Esophagus (tissue), 2 donors: ENCODE results near the gene PRR5. TPM values are rescaled to one million over a fixed set of nuclear protein-coding genes. Genes with fewer than 3 reads are reported as not detected.

Source experiments
- H3K27ac ChIP-seq, 2 donors: one replicate each; pipeline ENCODE4 v1.5.1; 2013; ENCODE audit warnings: low read depth in 2 of 2, mild to moderate bottlenecking in 2 of 2, inconsistent platforms in 1 of 2, low read length in 1 of 2, moderate library complexity in 1 of 2
- H3K27me3 ChIP-seq, 2 donors: one replicate each; pipeline ENCODE4 v1.6.1; 2013; ENCODE audit warnings: low read length in 2 of 2, control low read depth in 1 of 2, mild to moderate bottlenecking in 1 of 2; ENCODE audit not compliant: insufficient read depth in 2 of 2, control insufficient read depth in 1 of 2
- H3K36me3 ChIP-seq, 2 donors: one replicate each; pipeline ENCODE4 v1.6.1; 2013; ENCODE audit warnings: low read length in 1 of 2; ENCODE audit not compliant: control insufficient read depth in 2 of 2, insufficient read depth in 2 of 2
- H3K4me1 ChIP-seq, 2 donors: one replicate each; pipeline ENCODE4 v1.6.1; 2013; ENCODE audit warnings: low read length in 1 of 2; ENCODE audit not compliant: control insufficient read depth in 2 of 2, insufficient read depth in 2 of 2
- H3K4me3 ChIP-seq, 2 donors: one replicate each; pipeline ENCODE4 v1.5.1; 2013; ENCODE audit warnings: low read length in 2 of 2, mild to moderate bottlenecking in 2 of 2, low read depth in 1 of 2, moderate library complexity in 1 of 2
- H3K9me3 ChIP-seq, 2 donors: one replicate each; pipeline ENCODE4 v1.6.1; 2013; ENCODE audit warnings: mild to moderate bottlenecking in 2 of 2, low read depth in 1 of 2, low read length in 1 of 2, moderate library complexity in 1 of 2; ENCODE audit not compliant: control insufficient read depth in 2 of 2, insufficient read depth in 1 of 2
- WGBS, 2 donors: extraction: QIAGEN DNeasy Blood & Tissue Kit; methylation state at CpG; one replicate each; pipeline ENCODE4 v1.1.7; 2013; 5-methylcytosine and 5-hydroxymethylcytosine counted together
- polyA plus RNA-seq, 2 donors: library from polyadenylated mRNA; stranded (reverse); fragments of 200-250 nt; gene quantifications; one replicate each; pipeline ENCODE4 v1.2.3, GENCODE V29; 2013
- donor health status: healthy with polysubstance abuse.
- donor health status: Bipolar disorder and iron deficiency.

The PRR5 gene
- polyA plus RNA-seq, 2 donors: 12.2 to 13.0 TPM

DNA sequence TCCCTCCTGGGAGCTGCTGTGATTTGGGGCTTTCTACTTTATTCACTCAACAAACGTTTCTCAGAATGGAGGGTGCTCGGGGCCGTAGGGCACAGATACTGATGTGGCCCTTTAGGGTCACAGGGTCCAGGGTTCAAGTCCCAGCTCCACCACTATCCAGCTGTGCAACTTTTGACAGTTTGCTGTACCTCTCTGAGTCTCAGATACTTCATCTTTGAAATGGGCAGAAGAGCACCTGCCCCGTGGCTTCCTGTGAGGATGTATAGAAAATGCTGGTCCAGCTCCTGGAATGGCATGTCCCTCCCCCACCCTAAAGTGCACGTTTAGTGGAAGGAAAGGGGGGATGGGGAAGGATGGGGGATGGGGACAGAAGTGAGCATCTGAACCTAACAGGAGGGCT, 21.9 kb upstream of the PRR5 start:
- Histone ChIP-seq H3K27me3 (no peaks in the 10 kb centered on the region), H3K9me3 (peaks cover 0 to 1% of the 10 kb centered on the region in 2 donors), H3K36me3 (no peaks in the 10 kb centered on the region), H3K27ac (no peak overlapping the region), H3K4me1 (peaks cover 9 to 16% of the 10 kb centered on the region in 2 donors), H3K4me3 (no peak overlapping the region)
- 54 to 57% methylated on average over 5 of the region's 5 CpGs for WGBS, 2 donors

DNA sequence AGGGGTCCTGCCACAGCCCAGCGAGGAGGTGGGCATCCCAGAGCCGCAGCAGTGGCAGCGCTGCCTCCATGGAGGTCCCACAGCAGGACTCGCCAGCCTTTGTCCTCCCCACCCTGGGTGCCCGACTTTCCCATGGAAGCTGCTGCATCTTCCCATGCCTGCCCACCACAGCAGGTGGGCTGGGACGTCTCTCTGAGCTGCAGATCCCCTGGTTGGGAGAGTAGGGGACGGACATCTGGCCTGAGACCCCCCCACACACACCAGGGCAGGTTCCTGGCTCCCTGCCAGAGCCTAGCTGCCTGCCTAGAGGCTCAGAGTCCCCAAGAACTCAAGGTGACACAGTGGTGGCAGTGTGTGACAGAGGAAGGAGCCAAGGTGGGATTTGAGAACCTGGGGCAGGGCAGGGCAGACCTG, 21.5 kb upstream of the PRR5 start:
- Histone ChIP-seq H3K9me3 (peaks cover 0 to 1% of the 10 kb centered on the region in 2 donors), H3K4me1 (peaks cover 9 to 18% of the 10 kb centered on the region in 2 donors), H3K36me3 (no peaks in the 10 kb centered on the region), H3K27me3 (no peaks in the 10 kb centered on the region), H3K27ac (no peak overlapping the region), H3K4me3 (no peak overlapping the region)
- 71 to 75% methylated on average over 7 of the region's 7 CpGs for WGBS, 2 donors

DNA sequence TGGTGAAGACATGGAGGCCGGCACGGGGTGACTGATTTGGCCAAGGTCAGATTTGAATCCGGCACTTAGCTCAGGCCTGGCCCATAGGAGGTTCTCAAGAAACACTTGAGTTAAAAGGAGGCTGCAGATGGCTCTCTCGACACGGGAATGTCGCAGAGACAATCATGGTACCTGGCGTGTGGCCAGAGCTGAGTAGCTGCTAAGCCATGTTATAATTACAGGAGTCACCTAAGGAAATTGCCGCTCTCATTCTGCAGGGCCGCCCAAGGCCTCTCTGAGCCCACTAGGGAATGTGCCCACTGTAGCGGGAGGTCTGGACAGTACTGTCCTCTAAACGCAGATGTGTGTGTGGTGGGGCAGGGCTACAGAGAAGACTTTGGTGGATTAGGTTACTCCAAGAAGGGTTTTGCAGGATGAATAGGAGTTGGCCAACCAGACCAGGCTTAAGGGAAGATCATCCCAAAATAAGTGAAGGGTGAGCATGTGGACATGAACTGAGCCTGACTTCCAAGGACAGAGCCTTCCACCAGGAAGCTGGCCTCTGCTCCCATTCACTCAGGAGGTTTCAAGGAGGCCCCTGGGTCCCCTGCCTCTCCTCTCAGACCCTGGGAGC, 19.3 kb upstream of the PRR5 start:
- H3K4me3 ChIP-seq: no peak overlapping the region
- H3K27ac ChIP-seq: no peak overlapping the region
- peaks cover 3 to 12% of the 10 kb centered on the region in 2 donors for H3K4me1 ChIP-seq
- WGBS, 2 donors: 82 to 88% methylated on average over 11 of the region's 11 CpGs
- H3K36me3 ChIP-seq: no peaks in the 10 kb centered on the region
- no peaks in the 10 kb centered on the region for H3K27me3 ChIP-seq
- H3K9me3 ChIP-seq: peaks cover 0 to 1% of the 10 kb centered on the region in 2 donors

DNA sequence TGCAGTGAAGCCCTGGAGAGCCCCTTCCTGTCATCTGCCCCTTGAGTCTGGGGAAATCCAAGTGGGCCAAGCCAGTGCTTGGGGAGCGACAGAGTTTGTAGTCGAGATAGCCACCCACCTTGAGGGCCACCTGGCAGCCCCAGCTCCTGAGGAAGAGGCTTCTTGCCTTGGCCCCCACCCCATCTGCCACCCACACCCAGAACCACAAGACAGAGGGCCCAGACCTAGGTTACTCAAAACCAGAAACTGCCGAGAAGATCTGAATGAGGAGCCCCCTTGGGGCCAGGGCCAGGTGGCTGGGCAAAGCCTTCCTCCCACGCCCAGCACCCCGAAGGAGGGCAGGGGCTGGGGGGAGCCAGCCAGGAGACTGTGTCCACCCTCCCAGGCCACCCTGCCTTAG, 18.8 kb upstream of the PRR5 start:
- Histone ChIP-seq H3K36me3 (no peaks in the 10 kb centered on the region), H3K4me3 (no peak overlapping the region), H3K9me3 (peaks cover 0 to 1% of the 10 kb centered on the region in 2 donors), H3K27ac (no peak overlapping the region), H3K4me1 (peaks cover 3 to 12% of the 10 kb centered on the region in 2 donors), H3K27me3 (no peaks in the 10 kb centered on the region)
- WGBS, 2 donors: 60 to 81% methylated on average over 4 to 5 of the region's 5 CpGs

DNA sequence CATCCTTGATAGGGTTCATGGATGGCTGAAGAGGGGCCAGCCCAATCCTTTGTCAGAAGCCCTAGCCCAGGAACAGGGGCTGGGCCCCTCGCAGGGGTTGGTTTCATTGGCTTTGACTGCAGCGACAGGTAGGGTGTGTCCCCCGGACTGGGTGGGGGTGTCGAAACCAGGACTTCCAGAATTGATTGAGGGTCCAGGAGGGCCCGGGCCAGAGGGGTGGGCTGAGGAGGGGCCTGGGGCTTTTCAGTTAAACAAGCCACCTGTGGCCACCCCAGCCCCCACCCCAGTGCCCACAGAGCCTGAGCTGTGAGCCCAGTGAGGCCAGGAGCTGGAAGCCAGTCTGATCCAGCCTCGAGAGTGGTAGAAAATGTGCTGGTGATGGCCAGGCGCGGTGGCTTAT, 18.1 kb upstream of the PRR5 start:
- H3K27ac ChIP-seq: no peak overlapping the region
- 79 to 83% methylated on average over 8 of the region's 8 CpGs for WGBS, 2 donors

DNA sequence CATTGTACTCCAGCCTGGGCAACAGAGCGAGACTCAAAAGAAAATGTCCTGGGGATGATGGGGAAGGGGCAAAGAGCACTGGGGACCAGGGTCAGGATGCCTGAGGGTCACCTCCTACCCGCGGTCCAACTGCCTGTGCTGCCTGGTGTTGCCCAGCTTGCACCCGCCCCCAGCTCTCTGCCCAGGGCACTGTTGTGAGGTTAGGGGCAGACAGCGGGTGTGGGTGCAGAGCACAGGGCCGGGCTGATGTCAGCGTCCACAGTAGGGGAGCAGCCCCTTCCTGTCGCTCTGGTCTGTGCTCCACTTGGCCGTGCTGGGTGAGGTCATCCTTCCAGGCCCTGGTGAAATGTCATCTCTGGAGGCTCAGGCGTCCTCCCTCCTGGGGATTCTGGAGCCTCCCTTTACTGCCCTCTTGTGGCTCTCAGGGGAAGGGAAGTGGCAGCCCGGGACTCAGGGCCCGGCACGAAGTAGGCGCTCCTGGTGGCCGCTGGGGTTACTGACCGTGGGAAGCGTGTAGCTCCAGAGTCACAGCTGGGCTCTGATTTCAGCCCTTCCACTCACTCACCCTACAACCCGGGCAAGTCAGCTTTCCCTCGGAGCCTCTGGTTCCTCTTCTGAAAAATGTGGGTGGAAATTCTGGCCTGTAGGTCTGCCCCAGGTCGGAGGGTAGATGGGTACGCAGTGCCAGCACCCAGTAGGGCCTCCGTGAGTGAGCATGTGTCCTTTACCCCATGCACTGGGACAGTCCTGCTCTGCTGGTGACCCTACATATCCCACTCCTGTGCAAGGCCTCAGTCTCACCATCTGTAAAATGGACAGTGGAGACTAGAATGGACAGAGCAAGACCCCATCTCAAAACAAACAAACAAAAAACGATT, 17.3 kb upstream of the PRR5 start:
- peaks cover 0 to 1% of the 10 kb centered on the region in 2 donors for H3K9me3 ChIP-seq
- 29 to 31% methylated on average over 22 to 23 of the region's 23 CpGs for WGBS, 2 donors
- peaks cover 3 to 12% of the 10 kb centered on the region in 2 donors for H3K4me1 ChIP-seq

More for the DNA sequence above, 18.1 kb upstream of the PRR5 start:
- peaks cover 3 to 12% of the 10 kb centered on the region in 2 donors for H3K4me1 ChIP-seq
- peaks cover 0 to 1% of the 10 kb centered on the region in 2 donors for H3K9me3 ChIP-seq
- H3K27me3 ChIP-seq: no peaks in the 10 kb centered on the region
- H3K36me3 ChIP-seq: no peaks in the 10 kb centered on the region
- H3K4me3 ChIP-seq: no peak overlapping the region

DNA sequence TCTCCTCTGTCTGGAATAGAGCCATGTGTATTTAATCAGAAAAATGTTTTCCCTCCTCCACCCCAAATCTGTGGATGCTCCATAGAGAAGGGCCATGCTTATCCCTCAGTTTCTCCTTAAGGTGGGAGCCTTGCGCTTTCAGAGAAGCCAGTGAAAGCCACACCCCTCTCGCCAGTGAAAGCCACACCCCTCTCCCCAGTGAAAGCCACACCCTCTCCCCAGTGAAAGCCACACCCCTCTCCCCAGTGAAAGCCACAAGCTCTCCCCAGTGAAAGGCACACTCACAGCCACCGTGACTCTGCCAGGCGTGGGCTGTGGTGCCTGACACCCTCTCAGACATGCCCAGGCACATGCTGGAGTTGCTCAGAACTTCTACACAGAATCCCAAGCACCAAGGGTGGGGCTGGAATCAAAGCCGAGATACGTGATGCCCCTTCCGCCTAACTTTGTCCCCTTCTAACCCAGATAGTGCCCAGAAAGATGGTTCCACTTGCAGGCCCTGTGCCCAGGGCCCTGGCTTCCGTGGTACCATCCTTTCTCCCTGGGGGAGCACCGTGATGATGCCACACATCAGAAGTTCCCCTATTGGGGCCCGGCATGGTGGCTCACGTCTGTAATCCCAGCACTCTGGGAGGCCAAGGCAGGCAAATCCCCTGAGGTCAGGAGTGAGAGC, 16.5 kb upstream of the PRR5 start:
- no peaks in the 10 kb centered on the region for H3K36me3 ChIP-seq
- no peaks in the 10 kb centered on the region for H3K27me3 ChIP-seq
- H3K4me1 ChIP-seq: peaks cover 3 to 12% of the 10 kb centered on the region in 2 donors
- H3K27ac ChIP-seq: peak overlapping the region; percentile 75 to 92
- 36 to 46% methylated on average over 11 of the region's 11 CpGs for WGBS, 2 donors
- no peak overlapping the region for H3K4me3 ChIP-seq
- peaks cover 0 to 1% of the 10 kb centered on the region in 2 donors for H3K9me3 ChIP-seq

More for the DNA sequence above, 17.3 kb upstream of the PRR5 start:
- peak overlapping the region; percentile 75 to 91 for H3K27ac ChIP-seq
- no peaks in the 10 kb centered on the region for H3K27me3 ChIP-seq
- H3K36me3 ChIP-seq: no peaks in the 10 kb centered on the region
- no peak overlapping the region for H3K4me3 ChIP-seq

DNA sequence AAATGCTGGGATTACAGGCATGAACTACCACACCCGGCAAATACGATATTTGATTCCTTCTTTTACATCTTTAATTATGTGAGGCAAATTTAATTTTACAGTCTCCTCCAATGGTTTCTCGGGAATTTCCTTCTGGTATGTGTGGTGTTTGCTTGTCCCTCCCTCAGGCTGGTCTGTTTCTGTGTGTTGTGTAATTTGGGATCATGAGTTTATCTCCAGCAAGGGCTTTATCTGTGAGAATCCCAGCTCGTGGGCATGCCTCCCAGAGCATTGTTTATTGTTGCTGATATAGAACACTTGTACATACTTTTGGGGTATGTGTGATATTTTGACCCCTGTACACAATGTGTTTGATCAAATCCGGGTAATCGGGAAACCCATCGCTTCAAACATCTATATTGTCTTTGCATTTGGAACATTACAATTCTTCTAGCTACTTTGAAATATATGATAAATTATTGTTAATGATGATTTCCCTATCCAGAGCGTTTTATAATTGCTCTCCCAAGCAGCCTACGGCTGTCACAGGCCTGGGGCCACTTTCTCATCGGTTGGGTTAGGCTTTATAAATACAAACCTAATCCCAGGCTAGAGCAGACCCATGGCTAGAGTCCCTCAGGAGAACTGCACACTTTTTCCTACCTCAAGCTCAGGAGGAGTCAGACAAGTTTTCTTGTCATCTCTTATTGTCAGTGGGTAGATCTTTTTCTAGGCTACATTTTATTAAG, 15.0 kb upstream of the PRR5 start:
- no peaks in the 10 kb centered on the region for H3K27me3 ChIP-seq
- no peak overlapping the region for H3K27ac ChIP-seq
- no peaks in the 10 kb centered on the region for H3K36me3 ChIP-seq
- no peak overlapping the region for H3K4me3 ChIP-seq
- peaks cover 3 to 15% of the 10 kb centered on the region in 2 donors for H3K4me1 ChIP-seq
- 51% methylated on average over 10 of the region's 10 CpGs for WGBS, 2 donors
- H3K9me3 ChIP-seq: peaks cover 0 to 1% of the 10 kb centered on the region in 2 donors

DNA sequence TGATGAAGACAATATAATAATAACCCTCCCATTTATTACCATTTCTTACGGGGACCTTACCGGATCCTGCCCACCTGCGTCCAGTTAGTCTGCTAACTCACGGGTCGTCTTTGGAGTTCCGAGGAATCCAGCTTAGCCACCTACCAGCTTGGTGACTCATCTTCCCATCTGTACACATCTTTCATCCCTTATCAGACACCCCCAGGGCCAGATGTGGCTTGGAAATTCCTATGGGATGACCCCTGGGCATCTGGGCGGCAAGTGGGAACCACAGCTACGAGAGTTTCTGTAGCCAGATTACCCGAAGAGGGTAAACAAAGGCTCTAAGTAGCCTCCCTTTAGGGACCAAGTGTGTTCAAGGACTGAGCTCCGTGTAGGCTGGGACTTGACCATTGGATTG, 12.8 kb upstream of the PRR5 start:
- Histone ChIP-seq H3K4me3 (no peak overlapping the region), H3K27ac (no peak overlapping the region), H3K4me1 (peaks cover 3 to 15% of the 10 kb centered on the region in 2 donors), H3K27me3 (no peaks in the 10 kb centered on the region), H3K36me3 (no peaks in the 10 kb centered on the region), H3K9me3 (no peaks in the 10 kb centered on the region)
- WGBS, 2 donors: 76 to 78% methylated on average over 10 of the region's 10 CpGs
